Endodermal cell (in vitro differentiated cells): ENCODE measurements around the gene OPALIN. TPM values are rescaled to one million over a fixed set of nuclear protein-coding genes. Genes with fewer than 3 reads are reported as not detected.

ENCODE experiments used
- DNase-seq: peaks from one replicate; pipeline ENCODE4 v3.0.0-alpha.2; 2017
- H3K27ac ChIP-seq: 2 replicates; pipeline ENCODE4 v1.5.1; 2013; ENCODE audit warnings: mild to moderate bottlenecking, low read depth, low read length, moderate library complexity
- H3K27me3 ChIP-seq: 2 replicates; pipeline ENCODE4 v1.6.1; 2013; ENCODE audit warnings: mild to moderate bottlenecking, low read length, moderate library complexity; ENCODE audit not compliant: insufficient read depth, control insufficient read depth, poor library complexity, severe bottlenecking
- H3K36me3 ChIP-seq: 2 replicates; pipeline ENCODE4 v1.7.0; 2013; ENCODE audit warnings: mild to moderate bottlenecking, low read length, moderate library complexity; ENCODE audit not compliant: control insufficient read depth, insufficient read depth
- H3K4me1 ChIP-seq: one replicate; pipeline ENCODE4 v1.7.0; 2013; ENCODE audit warnings: low read length; ENCODE audit not compliant: control insufficient read depth, insufficient read depth
- H3K4me3 ChIP-seq: 2 replicates; pipeline ENCODE4 v1.5.1; 2013; ENCODE audit warnings: mild to moderate bottlenecking, low read length, moderate library complexity
- H3K9ac ChIP-seq: 2 replicates; pipeline ENCODE4 v1.6.1; 2013; ENCODE audit warnings: mild to moderate bottlenecking, low read length, moderate library complexity; ENCODE audit not compliant: poor library complexity, severe bottlenecking; ENCODE audit errors: extremely low read depth
- H3K9me3 ChIP-seq: 2 replicates; pipeline ENCODE4 v1.6.1; 2013; ENCODE audit warnings: mild to moderate bottlenecking, low read length, moderate library complexity; ENCODE audit not compliant: control insufficient read depth
- H3K27ac Mint-ChIP-seq: 2 replicates; pipeline ENCODE4 v1.8.0; 2020; ENCODE audit warnings: mixed read lengths
- H3K27me3 Mint-ChIP-seq: 2 replicates; pipeline ENCODE4 v1.8.0; 2021; ENCODE audit warnings: mild to moderate bottlenecking, mixed read lengths; ENCODE audit not compliant: insufficient read depth
- H3K36me3 Mint-ChIP-seq: 2 replicates; pipeline ENCODE4 v1.8.0; 2020; ENCODE audit warnings: low read depth, mixed read lengths
- H3K4me1 Mint-ChIP-seq: 2 replicates; pipeline ENCODE4 v1.8.0; 2020; ENCODE audit warnings: mixed read lengths
- H3K4me3 Mint-ChIP-seq: 2 replicates; pipeline ENCODE4 v1.8.0; 2020; ENCODE audit warnings: mild to moderate bottlenecking, moderate library complexity, mixed read lengths
- H3K9me3 Mint-ChIP-seq: 2 replicates; pipeline ENCODE4 v1.8.0; 2020; ENCODE audit warnings: mild to moderate bottlenecking, mixed read lengths
- CTCF ChIP-seq: fragments of 200-600 bp; sonication (generic); conservative IDR thresholded peaks from 2 replicates; pipeline ENCODE4 v1.5.0; 2021; ENCODE audit warnings: antibody characterized with exemption, mild to moderate bottlenecking
- WGBS, 2 experiments: methylation state at CpG; one replicate each; pipeline versions ENCODE4 v1.1.5 to v1.1.7; 2013; ENCODE audit warnings: missing lambda C conversion rate in 2 of 2, mixed read lengths in 1 of 2; ENCODE audit not compliant: insufficient coverage in 1 of 2, insufficient read length in 1 of 2; 5-methylcytosine and 5-hydroxymethylcytosine counted together
- long read RNA-seq, 4 experiments: library from polyadenylated mRNA in 2 of 4; library from RNA in 1 of 4; library from capped mRNA in 1 of 4; stranded (forward) in 3 of 4; unstranded in 1 of 4; transcript quantifications; one replicate each; pipeline ENCODE4 v2.0.0, GENCODE V29; 2020 to 2021; ENCODE audit warnings: inconsistent platforms in 1 of 4
- polyA plus RNA-seq, 2 experiments: library from polyadenylated mRNA; stranded (reverse); fragments of 50-300 nt; gene quantifications; one replicate each; pipeline ENCODE4 v1.2.3, GENCODE V29; 2013
- total RNA-seq, 2 donors: library from RNA; stranded (reverse); fragmentation: NEBNext Ultra II Directional in 1 of 2; extraction: Animal tissue kit (Norgen Biotek cat#: 25700) in 1 of 2; gene quantifications; 2 replicates in 1 of 2; 3 replicates in 1 of 2; pipeline ENCODE4 v1.2.1, GENCODE V29; 2021

OPALIN gene
- total RNA-seq: not detected
- not detected for polyA plus RNA-seq (2013, experiment 1 of 2)
- not detected for polyA plus RNA-seq (2013, experiment 2 of 2)
- long read RNA-seq, experiment 1: 0 reads
- long read RNA-seq, experiment 2: 0 reads
- long read RNA-seq, experiment 3: 0 reads
- long read RNA-seq, experiment 4: 0 reads

- no peaks in the 10 kb centered on the region for H3K36me3 ChIP-seq
- H3K4me3 Mint-ChIP-seq: no peak within 1 kb of the TSS
- H3K4me1 ChIP-seq: no peaks in the 10 kb centered on the region
- no peak within 1 kb of the TSS for H3K4me3 ChIP-seq
- peaks cover 3% of the 10 kb centered on the region for H3K27me3 Mint-ChIP-seq
- WGBS, 2 experiments: 86 to 93% methylated on average over 4 to 7 of the region's 7 CpGs
- no peaks in the 10 kb centered on the region for H3K36me3 Mint-ChIP-seq
- no peak for TF ChIP-seq CTCF
- no peak within 1 kb of the TSS for H3K9ac ChIP-seq
- H3K27ac Mint-ChIP-seq: no peak within 1 kb of the TSS
- no peaks in the 10 kb centered on the region for H3K9me3 Mint-ChIP-seq
- no peaks in the 10 kb centered on the region for H3K27me3 ChIP-seq
- no peaks in the 10 kb centered on the region for H3K4me1 Mint-ChIP-seq
- H3K27ac ChIP-seq: no peak within 1 kb of the TSS
- peak; percentile 29 for DNase-seq
- H3K9me3 ChIP-seq: no peaks in the 10 kb centered on the region
Observed at GRCh38 chr10:96358851-96359540, at the start of gene OPALIN. TSS of gene OPALIN (minus strand) at chr10:96359002. CDS start at chr10:96358896, 106 bp downstream.

GRCh38 chr10:96408201-96408600 is 49.4 kb upstream of the OPALIN start:
- Histone ChIP-seq H3K4me3 (no peak overlapping the region), H3K9ac (no peak overlapping the region), H3K4me1 (no peaks in the 10 kb centered on the region), H3K36me3 (no peaks in the 10 kb centered on the region), H3K27ac (no peak overlapping the region), H3K9me3 (no peaks in the 10 kb centered on the region), H3K27me3 (no peaks in the 10 kb centered on the region)
- no peak overlapping the region for H3K27ac Mint-ChIP-seq
- no peak for TF ChIP-seq CTCF
- DNase-seq: no peak
- H3K9me3 Mint-ChIP-seq: no peaks in the 10 kb centered on the region
- no peak overlapping the region for H3K4me3 Mint-ChIP-seq
- H3K27me3 Mint-ChIP-seq: peaks cover 6% of the 10 kb centered on the region
- 76% methylated on average over 1 of the region's 1 CpG; no CpG with 5 or more reads in 1 of the 2 experiments for WGBS, 2 experiments
- H3K4me1 Mint-ChIP-seq: no peaks in the 10 kb centered on the region
- H3K36me3 Mint-ChIP-seq: no peaks in the 10 kb centered on the region

GRCh38 chr10:96407560-96408069 is 48.8 kb upstream of the OPALIN start:
- H3K27ac ChIP-seq: no peak overlapping the region
- H3K36me3 ChIP-seq: no peaks in the 10 kb centered on the region
- H3K36me3 Mint-ChIP-seq: no peaks in the 10 kb centered on the region
- WGBS, 2 experiments: 85 to 87% methylated on average over 10 to 15 of the region's 15 CpGs
- no peak overlapping the region for H3K4me3 Mint-ChIP-seq
- H3K27ac Mint-ChIP-seq: no peak overlapping the region
- TF ChIP-seq CTCF: no peak
- peak; percentile 17 for DNase-seq
- no peak overlapping the region for H3K4me3 ChIP-seq
- H3K27me3 ChIP-seq: no peaks in the 10 kb centered on the region
- H3K27me3 Mint-ChIP-seq: peaks cover under 1% of the 10 kb centered on the region
- H3K4me1 ChIP-seq: no peaks in the 10 kb centered on the region
- no peaks in the 10 kb centered on the region for H3K9me3 Mint-ChIP-seq
- no peaks in the 10 kb centered on the region for H3K4me1 Mint-ChIP-seq
- no peak overlapping the region for H3K9ac ChIP-seq
- H3K9me3 ChIP-seq: no peaks in the 10 kb centered on the region
